Measurements from ENCODE around the gene HDLBP. TPM values are rescaled to one million over a fixed set of nuclear protein-coding genes. Genes with fewer than 3 reads are reported as not detected.
"Not testable (repeated sequence)": the region's sequence is repeated elsewhere in the genome, so short reads cannot be mapped to it uniquely, and the experiment has no call there.

The HDLBP gene
- total RNA-seq, 1 experiment from 2014 or later, result 447 TPM

DNA sequence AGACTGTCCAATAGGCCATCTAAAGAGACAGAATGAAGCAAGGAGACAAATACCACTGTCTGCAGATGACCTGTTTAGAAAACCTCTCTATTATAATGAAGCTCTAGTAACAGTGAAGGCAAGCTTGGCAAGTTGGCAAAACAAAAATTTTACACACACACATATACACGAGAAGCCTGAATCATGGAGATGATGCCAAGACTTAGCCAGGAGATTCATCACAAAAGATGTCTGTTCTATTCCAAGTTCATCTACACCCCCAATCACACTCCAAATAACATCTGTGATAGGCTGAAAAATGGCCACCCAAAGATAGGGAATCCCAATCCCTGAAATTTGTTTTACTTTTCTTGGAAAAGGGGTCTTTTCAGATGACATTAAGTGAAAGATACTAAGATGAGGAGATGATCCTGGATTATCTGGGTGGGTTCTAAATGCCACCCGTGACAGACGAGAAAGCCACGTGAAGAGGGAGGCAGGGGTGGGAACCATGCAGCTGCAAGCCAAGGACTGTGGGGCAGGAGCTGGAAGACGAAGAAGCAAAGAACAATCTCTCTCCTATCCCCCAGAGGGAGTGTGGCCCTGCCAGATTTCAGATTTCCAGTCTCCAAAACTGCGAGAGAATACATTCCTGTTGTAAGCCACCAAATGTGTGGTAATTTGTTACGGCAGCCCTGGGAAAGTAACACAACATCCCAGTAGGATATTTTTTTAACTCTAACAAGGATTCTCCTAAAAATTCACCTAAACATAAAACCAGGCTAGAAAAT is 20.0 kb downstream of the HDLBP start:
- H3K27me3 ChIP-seq, result no peaks in the 10 kb centered on the region
- no peaks in the 10 kb centered on the region for H3K9me3 ChIP-seq
- DNase-seq, result no peak
- H3K36me3 ChIP-seq, result peaks cover 19% of the 10 kb centered on the region
- no peak overlapping the region for H3K4me3 ChIP-seq

DNA sequence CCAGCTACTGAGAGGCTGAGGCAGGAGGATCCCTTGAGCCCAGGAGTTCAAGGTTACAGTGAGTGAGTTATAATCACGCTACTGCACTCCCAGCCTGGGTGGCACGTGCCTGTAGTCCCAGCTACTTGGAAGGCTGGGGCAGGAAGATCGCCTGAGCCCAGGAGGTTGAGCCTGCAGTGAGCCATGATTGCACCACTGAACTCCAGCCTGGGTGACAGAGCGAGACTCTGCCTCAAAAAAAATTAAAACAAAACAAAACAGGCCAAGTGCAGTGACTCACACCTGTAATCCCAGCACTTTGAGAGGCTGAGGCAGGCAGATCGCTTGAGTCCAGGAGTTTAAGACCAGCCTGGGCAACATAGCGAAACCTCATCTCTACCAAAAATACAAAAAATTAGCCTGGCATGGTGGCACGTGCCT is 22.1 kb downstream of the HDLBP start:
- H3K36me3 ChIP-seq, result peaks cover 28% of the 10 kb centered on the region
- H3K4me3 ChIP-seq, H3K27me3 ChIP-seq, H3K9me3 ChIP-seq: not testable (repeated sequence)
- DNase-seq, result peak; percentile 68

DNA sequence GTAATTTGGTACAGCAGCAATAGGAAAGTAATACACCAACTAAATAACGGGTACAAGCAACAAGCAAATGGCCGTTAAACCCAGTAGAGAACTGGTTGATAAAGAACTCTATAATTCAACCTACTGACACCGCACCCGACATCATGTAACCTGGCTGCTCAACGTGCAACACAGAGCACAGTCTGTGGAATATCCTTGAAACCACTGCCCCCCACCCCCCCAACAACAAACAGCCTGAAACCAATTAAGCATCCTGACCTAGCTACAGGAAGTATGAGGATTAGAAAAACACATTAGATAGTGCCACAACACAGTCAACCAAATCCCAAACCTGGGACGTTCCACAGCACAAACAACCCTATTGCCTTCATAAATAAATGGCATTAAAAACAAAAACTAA is 23.5 kb downstream of the HDLBP start:
- Histone ChIP-seq H3K27me3 (no peaks in the 10 kb centered on the region), H3K9me3 (no peaks in the 10 kb centered on the region), H3K4me3 (no peak overlapping the region), H3K36me3 (peaks cover 33% of the 10 kb centered on the region)
- no peak for DNase-seq

DNA sequence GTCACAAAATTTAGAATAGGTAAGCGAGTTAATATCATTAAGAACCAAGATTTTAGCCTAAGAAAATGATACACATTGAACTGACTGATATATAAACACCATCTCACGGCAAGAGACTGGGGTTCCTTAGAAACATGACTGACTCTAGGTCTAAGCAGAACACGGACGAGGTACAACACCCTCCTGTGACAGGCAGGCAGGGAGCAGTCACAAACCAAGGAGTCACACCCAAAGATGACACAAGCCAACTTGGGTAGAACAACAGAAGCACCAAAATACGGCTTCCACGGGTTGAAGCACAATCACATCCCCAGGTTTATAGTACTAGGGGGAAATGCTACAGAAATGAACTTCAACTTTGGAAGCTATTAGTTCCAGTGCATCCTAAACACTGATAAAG is 24.3 kb downstream of the HDLBP start:
- Histone ChIP-seq H3K4me3 (no peak overlapping the region), H3K9me3 (no peaks in the 10 kb centered on the region), H3K27me3 (no peaks in the 10 kb centered on the region), H3K36me3 (peaks cover 29% of the 10 kb centered on the region)
- DNase-seq, result no peak

DNA sequence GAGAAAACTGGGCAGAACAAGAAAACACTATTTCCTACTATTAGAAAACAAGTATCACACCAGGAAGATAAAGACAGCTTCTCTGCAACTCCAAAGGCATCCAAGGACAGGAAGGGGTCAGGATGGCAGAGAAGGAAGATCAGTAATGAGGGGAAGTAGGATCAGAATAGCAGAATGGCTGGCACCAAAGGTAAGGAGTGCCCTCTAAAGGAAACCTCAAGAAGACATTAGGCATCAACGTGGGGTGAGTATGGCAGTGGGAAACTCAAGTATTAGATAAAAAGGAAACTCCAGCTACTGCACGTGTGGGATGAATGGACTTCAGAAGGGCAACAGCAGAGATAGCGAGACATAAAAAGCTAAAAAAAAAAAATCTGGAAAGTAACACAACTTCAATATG is 25.9 kb downstream of the HDLBP start:
- H3K9me3 ChIP-seq, result no peaks in the 10 kb centered on the region
- no peaks in the 10 kb centered on the region for H3K27me3 ChIP-seq
- no peak for DNase-seq
- H3K4me3 ChIP-seq, result no peak overlapping the region
- peaks cover 37% of the 10 kb centered on the region for H3K36me3 ChIP-seq

DNA sequence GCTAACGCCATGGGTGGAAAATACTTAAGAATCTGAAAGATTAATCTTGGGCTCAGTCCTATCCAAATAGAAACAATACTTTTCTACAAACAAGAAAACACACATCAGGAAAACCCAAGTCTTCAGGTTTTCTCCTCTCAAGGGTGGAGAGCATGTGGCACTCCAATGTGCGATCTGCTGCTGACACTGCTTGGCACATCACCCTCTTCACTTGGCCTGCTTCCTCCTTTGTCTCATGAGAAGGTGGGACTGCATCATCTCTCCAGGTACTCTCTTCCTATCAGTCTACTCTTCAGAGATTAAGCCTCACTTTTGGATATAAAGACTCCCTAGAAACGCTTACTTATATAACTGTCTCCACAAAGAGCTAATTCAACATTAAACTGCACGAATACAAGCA is 26.4 kb downstream of the HDLBP start:
- H3K27me3 ChIP-seq, result no peaks in the 10 kb centered on the region
- no peak for DNase-seq
- H3K4me3 ChIP-seq, result no peak overlapping the region
- peaks cover 37% of the 10 kb centered on the region for H3K36me3 ChIP-seq
- H3K9me3 ChIP-seq, result no peaks in the 10 kb centered on the region

DNA sequence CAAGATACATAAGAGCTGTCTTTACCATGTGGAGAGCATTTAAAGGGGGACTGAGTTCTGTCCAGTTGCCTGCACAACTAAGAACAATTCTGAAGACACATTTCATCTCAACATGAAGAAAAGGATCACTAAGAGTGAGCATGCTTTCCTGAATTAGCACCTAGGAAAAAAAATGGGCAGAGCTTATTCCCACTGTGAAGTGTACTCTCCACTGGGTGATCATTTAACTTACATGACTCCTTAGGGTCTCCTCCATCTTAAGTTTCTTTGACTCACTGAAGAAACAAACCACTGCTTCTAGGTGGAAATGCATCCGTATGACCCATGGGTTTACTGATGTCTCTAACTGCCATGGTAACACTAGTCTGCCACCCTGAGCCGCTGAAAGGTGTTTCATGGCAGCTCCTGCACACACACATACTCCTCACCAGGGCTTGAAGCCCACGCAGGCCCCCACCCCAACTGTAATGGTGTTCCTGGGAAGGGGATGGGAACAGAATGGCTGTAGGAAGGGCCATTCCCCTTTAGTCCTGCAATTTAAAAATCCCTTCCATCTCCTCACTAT is 27.1 kb downstream of the HDLBP start:
- H3K9me3 ChIP-seq, result no peaks in the 10 kb centered on the region
- H3K36me3 ChIP-seq, result peaks cover 37% of the 10 kb centered on the region
- DNase-seq, result no peak
- no peak overlapping the region for H3K4me3 ChIP-seq
- H3K27me3 ChIP-seq, result no peaks in the 10 kb centered on the region

DNA sequence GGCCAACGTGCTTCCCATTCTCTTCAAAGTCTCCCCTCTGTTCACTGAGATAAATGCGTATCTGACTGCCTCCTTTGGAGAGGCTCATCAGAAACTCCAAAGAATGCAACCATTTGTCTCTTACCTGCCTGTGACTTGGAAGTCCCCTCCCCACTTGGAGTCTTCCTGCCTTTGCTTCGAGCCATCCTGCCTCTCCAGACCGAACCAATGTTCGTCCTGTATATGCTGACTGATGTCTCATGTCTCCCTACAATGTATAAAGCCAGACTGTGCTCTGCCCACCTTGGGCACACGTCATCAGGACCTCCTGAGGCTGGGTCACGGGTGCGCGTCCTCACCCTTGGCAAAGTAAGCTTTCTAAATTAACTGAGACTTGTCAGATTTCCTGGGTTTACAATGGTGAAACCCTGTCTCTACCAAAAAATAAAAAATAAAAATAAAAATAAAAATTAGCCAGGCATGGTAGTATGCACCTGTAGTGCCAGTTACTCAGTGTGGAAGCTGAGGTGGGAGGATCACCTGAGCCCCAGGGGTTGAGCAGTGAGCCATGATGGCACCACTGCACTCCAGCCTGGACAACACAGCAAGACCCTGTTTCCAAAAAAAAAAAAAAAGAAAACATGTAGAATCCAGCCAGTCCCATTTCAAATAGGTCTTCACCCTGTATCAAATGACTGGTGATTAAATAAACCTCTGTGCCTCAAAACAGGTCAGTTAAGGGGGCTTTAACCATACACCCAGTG is 29.0 kb downstream of the HDLBP start:
- no peak for DNase-seq
- peaks cover 33% of the 10 kb centered on the region for H3K36me3 ChIP-seq
- no peaks in the 10 kb centered on the region for H3K27me3 ChIP-seq
- no peak overlapping the region for H3K4me3 ChIP-seq
- no peaks in the 10 kb centered on the region for H3K9me3 ChIP-seq

DNA sequence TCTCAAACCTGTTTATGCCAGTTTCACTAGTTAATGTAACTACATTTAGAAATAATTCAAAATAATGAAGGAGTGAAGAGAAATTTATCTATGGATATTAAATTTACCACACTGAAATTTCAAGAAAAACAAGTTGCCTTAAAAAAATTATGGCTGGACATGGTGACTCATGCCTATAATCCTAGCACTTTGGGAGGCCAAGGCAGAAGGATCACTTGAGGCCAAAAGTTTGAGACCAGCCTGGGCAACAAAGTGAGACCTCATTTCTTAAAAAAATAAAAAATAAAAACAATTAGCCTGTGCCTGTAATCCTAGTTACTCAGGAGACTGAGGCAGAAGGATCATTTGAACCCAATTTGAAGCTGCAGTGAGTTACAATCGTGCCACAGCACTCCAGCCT is 29.9 kb downstream of the HDLBP start:
- H3K9me3 ChIP-seq, result no peaks in the 10 kb centered on the region
- H3K36me3 ChIP-seq, result peaks cover 26% of the 10 kb centered on the region
- no peak for DNase-seq
- no peaks in the 10 kb centered on the region for H3K27me3 ChIP-seq
- no peak overlapping the region for H3K4me3 ChIP-seq

DNA sequence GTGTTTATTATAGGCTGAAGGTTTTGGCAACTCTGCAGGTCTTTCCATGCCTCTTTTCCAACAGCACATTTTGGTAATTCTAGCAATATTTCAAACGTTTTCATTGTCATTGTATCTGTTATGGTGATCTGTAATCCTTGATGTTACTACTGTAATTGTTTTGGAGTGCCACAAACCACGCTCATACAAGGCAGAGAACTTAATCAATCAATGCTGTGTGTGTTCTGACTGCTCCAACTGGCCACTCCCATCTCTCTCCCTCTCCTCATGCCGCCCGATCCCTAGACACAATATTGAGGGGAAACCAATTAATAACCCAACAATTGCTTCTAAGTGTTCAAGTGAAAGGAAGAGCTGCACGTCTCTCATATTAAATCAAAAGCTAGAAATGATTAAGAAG is 32.9 kb downstream of the HDLBP start:
- DNase-seq, result no peak
- no peaks in the 10 kb centered on the region for H3K9me3 ChIP-seq
- no peaks in the 10 kb centered on the region for H3K27me3 ChIP-seq
- H3K4me3 ChIP-seq, result no peak overlapping the region
- peaks cover 9% of the 10 kb centered on the region for H3K36me3 ChIP-seq

DNA sequence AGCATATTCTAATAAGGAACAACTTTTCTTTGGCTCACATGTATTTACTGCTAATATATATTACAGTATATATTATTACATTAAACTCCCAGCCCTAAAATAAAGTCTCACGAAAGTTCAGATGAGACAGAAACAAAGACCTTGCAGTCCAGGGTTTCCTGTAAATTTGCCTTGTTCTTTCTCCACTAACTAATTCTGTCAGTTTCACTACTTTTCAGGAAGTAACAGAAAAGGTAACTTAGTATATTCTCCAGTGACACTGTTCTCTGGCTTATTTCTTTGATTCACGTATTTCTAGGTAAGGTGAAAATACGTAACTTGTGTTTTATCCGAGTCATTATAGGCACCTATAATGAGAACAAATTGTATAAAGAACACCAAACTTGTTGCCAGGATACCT is 35.2 kb downstream of the HDLBP start:
- no peak overlapping the region for H3K4me3 ChIP-seq
- no peak for DNase-seq
- no peaks in the 10 kb centered on the region; the same call in 1 of the 2 replicates for H3K9me3 ChIP-seq
- peaks cover 10% of the 10 kb centered on the region for H3K36me3 ChIP-seq
- no peaks in the 10 kb centered on the region for H3K27me3 ChIP-seq

DNA sequence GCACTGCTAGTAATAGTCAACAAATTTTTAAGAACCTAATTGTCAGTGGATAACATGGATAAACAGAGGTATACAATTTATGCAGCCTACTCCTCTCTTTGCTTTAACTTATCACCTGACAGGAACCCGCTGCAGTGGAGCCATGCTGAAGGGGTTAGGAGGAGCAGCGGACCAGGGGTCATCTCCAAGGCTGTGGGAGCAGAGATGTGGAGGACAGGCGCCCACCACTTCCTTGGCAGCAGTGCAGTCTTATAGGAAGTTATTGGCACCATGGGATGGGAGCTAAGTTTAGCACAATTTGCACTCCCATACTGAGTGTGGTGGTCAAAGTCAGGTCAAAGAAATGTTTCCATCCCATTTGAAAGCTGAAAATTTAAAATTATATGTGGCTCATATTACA is 35.6 kb downstream of the HDLBP start:
- H3K9me3 ChIP-seq, result no peaks in the 10 kb centered on the region; the same call in 1 of the 2 replicates
- H3K36me3 ChIP-seq, result peaks cover 7% of the 10 kb centered on the region
- no peaks in the 10 kb centered on the region for H3K27me3 ChIP-seq
- no peak for DNase-seq
- H3K4me3 ChIP-seq, result no peak overlapping the region

DNA sequence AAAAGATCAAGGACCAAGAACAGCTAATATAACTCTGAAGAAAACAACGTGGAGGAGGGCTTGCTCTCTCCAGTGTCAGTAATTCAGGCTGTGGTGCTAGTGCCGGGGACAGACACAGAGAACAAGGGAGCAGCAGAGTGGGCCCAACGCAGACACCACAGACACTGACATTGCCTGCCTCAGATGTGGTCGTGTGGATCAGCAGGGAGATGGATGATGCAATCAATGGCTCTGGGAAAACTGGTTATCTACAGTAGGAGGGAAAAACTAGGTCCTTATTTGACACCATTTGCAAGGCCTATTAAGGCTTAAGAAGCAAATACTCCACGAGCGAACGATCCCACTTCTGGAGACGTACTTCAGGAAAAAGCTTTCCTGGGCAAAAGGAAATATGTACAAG is 36.1 kb downstream of the HDLBP start:
- H3K36me3 ChIP-seq, result peaks cover 7% of the 10 kb centered on the region; the same call in 1 of the 2 replicates
- no peak overlapping the region for H3K4me3 ChIP-seq
- DNase-seq, result no peak
- H3K9me3 ChIP-seq, result no peaks in the 10 kb centered on the region; the same call in 1 of the 2 replicates
- no peaks in the 10 kb centered on the region for H3K27me3 ChIP-seq

DNA sequence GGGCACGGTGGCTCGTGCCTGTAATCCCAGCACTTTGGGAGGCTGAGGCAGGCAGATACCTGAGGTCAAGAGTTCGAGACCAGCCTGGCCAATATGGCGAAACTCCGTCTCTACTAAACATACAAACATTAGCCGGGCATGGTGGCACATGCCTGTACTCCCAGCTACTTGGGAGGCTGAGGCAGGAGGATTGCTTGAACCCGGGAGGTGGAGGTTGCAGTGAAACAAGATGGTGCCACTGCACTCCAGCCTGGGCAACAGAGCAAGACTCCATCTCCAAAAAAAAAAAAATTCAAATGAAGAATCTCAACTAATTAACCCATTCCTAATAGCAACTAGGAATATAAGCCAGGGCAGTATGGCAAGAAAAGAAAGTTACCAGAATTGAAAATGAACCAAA is 37.2 kb downstream of the HDLBP start:
- H3K27me3 ChIP-seq, DNase-seq, H3K9me3 ChIP-seq, H3K4me3 ChIP-seq, H3K36me3 ChIP-seq: not testable (repeated sequence)

DNA sequence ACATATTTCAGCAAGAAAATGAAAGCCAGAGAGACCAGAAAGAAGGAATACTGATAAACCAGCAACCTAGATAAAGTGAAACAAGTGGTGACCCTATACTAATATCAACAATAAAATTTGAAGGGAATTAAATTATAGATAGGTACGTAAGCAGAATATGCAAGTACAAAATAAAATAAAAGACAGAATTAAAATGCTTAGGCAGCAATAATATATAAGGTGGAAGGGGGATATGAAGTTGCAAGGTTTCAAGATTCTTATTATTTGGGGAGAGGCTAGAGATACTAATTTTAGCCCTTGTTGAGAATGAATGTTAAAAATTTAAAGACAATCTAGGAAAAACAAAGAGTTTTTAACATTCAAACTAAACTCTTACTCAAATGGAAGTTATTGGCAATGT is 39.6 kb downstream of the HDLBP start:
- peaks cover 12% of the 10 kb centered on the region for H3K36me3 ChIP-seq
- DNase-seq, result no peak

DNA sequence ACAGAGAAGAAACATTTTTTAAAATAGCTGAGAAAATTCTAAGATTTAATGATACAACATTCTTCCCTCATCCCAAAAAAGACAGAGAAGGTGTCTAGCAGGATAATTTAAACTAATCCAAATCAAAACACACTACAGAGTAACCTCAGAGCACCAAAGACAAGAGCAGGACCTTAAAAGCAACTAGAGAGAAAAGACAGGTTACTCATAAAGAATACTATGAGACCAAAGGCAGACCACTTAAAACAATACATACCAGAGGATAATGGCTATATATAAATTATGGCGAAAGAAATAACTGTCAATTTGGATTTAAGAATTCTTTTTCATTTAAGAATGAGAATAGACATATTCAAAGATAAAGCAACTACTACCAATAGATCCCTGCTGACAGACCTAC is 40.0 kb downstream of the HDLBP start:
- no peaks in the 10 kb centered on the region for H3K27me3 ChIP-seq
- H3K36me3 ChIP-seq, result peaks cover 16% of the 10 kb centered on the region
- no peaks in the 10 kb centered on the region; the same call in 1 of the 2 replicates for H3K9me3 ChIP-seq
- DNase-seq, result no peak
- no peak overlapping the region for H3K4me3 ChIP-seq

More for the DNA sequence above, 39.6 kb downstream of the HDLBP start:
- H3K27me3 ChIP-seq, result no peaks in the 10 kb centered on the region
- H3K4me3 ChIP-seq, result no peak overlapping the region
- no peaks in the 10 kb centered on the region; the same call in 1 of the 2 replicates for H3K9me3 ChIP-seq

DNA sequence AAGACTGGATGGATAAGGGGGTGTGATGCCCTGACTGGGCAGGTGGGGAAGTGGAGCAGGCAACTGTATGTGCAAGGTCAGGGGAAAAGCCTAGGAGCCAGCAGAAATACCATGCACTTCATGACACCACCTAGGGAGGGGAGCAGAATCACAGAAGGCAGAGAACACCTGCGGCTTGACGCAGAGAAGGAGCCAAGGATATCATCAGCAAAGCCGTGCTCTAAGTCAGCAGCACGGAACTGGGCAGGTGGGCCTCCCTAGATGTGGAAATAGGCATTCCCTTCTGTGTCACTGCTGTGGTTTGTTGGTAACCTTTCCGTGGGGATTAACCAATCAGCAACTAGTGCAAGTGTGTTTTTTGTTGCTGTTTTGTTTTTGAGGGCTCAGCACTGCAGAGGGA is 41.3 kb downstream of the HDLBP start:
- Histone ChIP-seq H3K9me3 (no peaks in the 10 kb centered on the region; the same call in 1 of the 2 replicates), H3K36me3 (peaks cover 29% of the 10 kb centered on the region), H3K27me3 (no peaks in the 10 kb centered on the region), H3K4me3 (no peak overlapping the region)
- no peak for DNase-seq

Measured in MG63 (cell line).